Stimulated activated CD8-positive, alpha-beta memory T cell treated with anti-CD3 and anti-CD28 coated beads, Interleukin-4, amount 100 ng/mL, for 48 hours (primary cell): ENCODE measurements around the gene NUDT14.
A peak's percentile ranks its signal among the peaks of the same experiment; 100 is the strongest.

Source experiments
- DNase-seq: peaks from one replicate; pipeline ENCODE4 v3.0.0-alpha.2; 2020

The NUDT14 gene

GRCh38 chr14:105180592-105181548, at the start of gene NUDT14:
NUDT14 (minus strand) TSS chr14:105181312; CDS start chr14:105181209, 103 bp downstream.
- peak; percentile 87 for DNase-seq

GRCh38 chr14:105229099-105229655, 48.1 kb upstream of the NUDT14 start:
- no peak for DNase-seq

GRCh38 chr14:105228562-105228961, 47.5 kb upstream of the NUDT14 start:
- no peak for DNase-seq

GRCh38 chr14:105227346-105227745, 46.2 kb upstream of the NUDT14 start:
- DNase-seq = no peak

GRCh38 chr14:105226198-105226597, 45.1 kb upstream of the NUDT14 start:
- DNase-seq = no peak

GRCh38 chr14:105224845-105225570, 43.9 kb upstream of the NUDT14 start:
- DNase-seq = no peak

GRCh38 chr14:105223770-105224544, 42.8 kb upstream of the NUDT14 start:
- DNase-seq = no peak

- no peak for DNase-seq
Observed at GRCh38 chr14:105223260-105223659, 42.1 kb upstream of the NUDT14 start.

GRCh38 chr14:105221598-105222178, 40.6 kb upstream of the NUDT14 start:
- DNase-seq = no peak

GRCh38 chr14:105220699-105221597, 39.8 kb upstream of the NUDT14 start:
- no peak for DNase-seq

- DNase-seq = no peak
Observed at GRCh38 chr14:105219753-105220152, 38.6 kb upstream of the NUDT14 start.

- no peak for DNase-seq
Observed at GRCh38 chr14:105219043-105219612, 38.0 kb upstream of the NUDT14 start.

- no peak for DNase-seq
Observed at GRCh38 chr14:105218611-105219010, 37.5 kb upstream of the NUDT14 start.

GRCh38 chr14:105217774-105218173, 36.7 kb upstream of the NUDT14 start:
- DNase-seq = no peak

- DNase-seq = no peak
Observed at GRCh38 chr14:105216490-105217247, 35.6 kb upstream of the NUDT14 start.

GRCh38 chr14:105215602-105216001, 34.5 kb upstream of the NUDT14 start:
- DNase-seq = no peak

- no peak for DNase-seq
Observed at GRCh38 chr14:105214324-105214915, 33.3 kb upstream of the NUDT14 start.

- no peak for DNase-seq
Observed at GRCh38 chr14:105213361-105213760, 32.2 kb upstream of the NUDT14 start.

- no peak for DNase-seq
Observed at GRCh38 chr14:105212541-105213300, 31.6 kb upstream of the NUDT14 start.
